ENCODE results near the gene RRM1. TPM values are rescaled to one million over a fixed set of nuclear protein-coding genes. Genes with fewer than 3 reads are reported as not detected.

The RRM1 gene
- total RNA-seq, 2 donors from 2014 or later, result 79.2 to 102 TPM

DNA sequence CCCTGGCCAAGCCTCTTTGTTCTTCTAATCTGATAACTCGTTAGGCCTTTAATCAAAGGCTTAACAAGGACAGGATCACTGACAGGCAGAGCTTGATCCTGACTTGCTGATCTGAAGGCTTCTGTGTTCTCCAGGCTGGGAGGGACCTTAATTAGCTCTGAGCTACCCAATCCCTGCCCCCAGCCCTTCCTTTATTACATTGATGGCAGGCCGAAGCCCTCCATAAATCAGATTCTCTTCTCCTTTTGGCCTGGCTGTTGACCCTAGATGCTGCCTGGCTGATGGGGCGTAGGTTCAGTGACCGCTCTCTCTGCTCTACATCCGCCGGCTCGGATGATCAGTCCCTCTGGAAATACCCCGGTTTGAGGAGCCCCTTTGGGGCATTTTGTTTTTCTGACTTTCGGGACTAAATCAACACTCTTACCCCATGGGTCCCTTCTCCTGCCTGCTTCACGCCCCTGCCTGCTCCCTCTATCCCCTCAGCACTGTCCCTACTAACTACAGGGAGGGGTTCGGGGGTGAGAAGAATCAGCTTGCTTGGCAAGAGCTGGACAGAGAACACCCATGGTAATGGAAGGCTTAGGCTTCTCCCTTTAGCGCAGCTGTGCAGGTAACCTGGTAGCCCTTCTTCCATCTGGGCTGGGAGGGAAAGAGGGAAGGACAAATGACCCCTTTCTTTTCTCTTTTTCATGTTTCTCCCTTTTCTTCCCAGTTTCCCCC is 10.0 kb upstream of the RRM1 start:
- Histone ChIP-seq H3K36me3 (ENCODE audit: control insufficient read depth, insufficient read depth, low read length) (peaks cover 12% of the 10 kb centered on the region), H3K27me3 (ENCODE audit: control insufficient read depth, insufficient read depth, low read length, poor library complexity, severe bottlenecking) (peaks cover 16% of the 10 kb centered on the region), H3K27ac (ENCODE audit: low read depth, low read length) (no peak overlapping the region), H3K4me3 (ENCODE audit: low read length) (no peak overlapping the region), H3K9ac (ENCODE audit: extremely low read depth, low read length, poor library complexity, severe bottlenecking) (no peak overlapping the region), H3K4me1 (ENCODE audit: control insufficient read depth, insufficient read depth, low read length) (peaks cover 9% of the 10 kb centered on the region), H3K9me3 (ENCODE audit: control insufficient read depth, low read length) (no peaks in the 10 kb centered on the region)
- no peaks in the 10 kb centered on the region for H3K9me3 Mint-ChIP-seq
- H3K4me1 Mint-ChIP-seq, result peaks cover 16% of the 10 kb centered on the region
- H3K27ac Mint-ChIP-seq, result no peak overlapping the region
- H3K4me3 Mint-ChIP-seq, result no peak overlapping the region
- WGBS, 2 experiments (ENCODE audit: insufficient coverage in 1 of 2, insufficient read length in 1 of 2), result 86 to 93% methylated on average over 5 to 12 of the region's 12 CpGs
- peaks cover 4% of the 10 kb centered on the region for H3K27me3 Mint-ChIP-seq (ENCODE audit: insufficient read depth)
- no peaks in the 10 kb centered on the region for H3K36me3 Mint-ChIP-seq (ENCODE audit: low read depth)
- DNase-seq, result peak; percentile 43
- TF ChIP-seq, protein P1, sequence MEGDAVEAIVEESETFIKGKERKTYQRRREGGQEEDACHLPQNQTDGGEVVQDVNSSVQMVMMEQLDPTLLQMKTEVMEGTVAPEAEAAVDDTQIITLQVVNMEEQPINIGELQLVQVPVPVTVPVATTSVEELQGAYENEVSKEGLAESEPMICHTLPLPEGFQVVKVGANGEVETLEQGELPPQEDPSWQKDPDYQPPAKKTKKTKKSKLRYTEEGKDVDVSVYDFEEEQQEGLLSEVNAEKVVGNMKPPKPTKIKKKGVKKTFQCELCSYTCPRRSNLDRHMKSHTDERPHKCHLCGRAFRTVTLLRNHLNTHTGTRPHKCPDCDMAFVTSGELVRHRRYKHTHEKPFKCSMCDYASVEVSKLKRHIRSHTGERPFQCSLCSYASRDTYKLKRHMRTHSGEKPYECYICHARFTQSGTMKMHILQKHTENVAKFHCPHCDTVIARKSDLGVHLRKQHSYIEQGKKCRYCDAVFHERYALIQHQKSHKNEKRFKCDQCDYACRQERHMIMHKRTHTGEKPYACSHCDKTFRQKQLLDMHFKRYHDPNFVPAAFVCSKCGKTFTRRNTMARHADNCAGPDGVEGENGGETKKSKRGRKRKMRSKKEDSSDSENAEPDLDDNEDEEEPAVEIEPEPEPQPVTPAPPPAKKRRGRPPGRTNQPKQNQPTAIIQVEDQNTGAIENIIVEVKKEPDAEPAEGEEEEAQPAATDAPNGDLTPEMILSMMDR (conservative IDR thresholded peaks at IDR 0.05), result no peak

DNA sequence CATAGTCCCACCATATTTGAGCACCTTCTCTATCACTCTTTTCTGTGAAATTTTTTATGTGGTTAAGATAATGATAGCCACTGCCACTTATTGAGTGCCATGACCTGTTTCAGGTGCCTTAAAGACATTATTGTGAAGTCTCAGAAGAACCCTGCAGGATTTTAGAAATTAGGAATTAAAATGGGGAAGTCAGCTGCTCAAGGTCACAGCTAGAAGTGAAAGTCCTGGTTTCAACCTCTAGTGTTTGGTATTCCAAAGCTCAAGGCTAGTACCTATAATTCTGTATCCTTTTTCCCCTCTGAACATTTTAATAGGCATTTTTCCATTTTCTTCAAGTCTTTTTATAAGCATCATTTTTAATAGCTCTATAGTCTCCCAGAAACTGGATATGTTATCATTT is 9.0 kb upstream of the RRM1 start:
- DNase-seq, result no peak
- Mint-ChIP-seq H3K9me3 (no peaks in the 10 kb centered on the region), H3K36me3 (ENCODE audit: low read depth) (no peaks in the 10 kb centered on the region), H3K27ac (no peak overlapping the region), H3K4me3 (no peak overlapping the region), H3K27me3 (ENCODE audit: insufficient read depth) (peaks cover 4% of the 10 kb centered on the region), H3K4me1 (peaks cover 16% of the 10 kb centered on the region)
- peaks cover 12% of the 10 kb centered on the region for H3K36me3 ChIP-seq (ENCODE audit: control insufficient read depth, insufficient read depth, low read length)
- no peak overlapping the region for H3K9ac ChIP-seq (ENCODE audit: extremely low read depth, low read length, poor library complexity, severe bottlenecking)
- H3K27me3 ChIP-seq (ENCODE audit: control insufficient read depth, insufficient read depth, low read length, poor library complexity, severe bottlenecking), result peaks cover 16% of the 10 kb centered on the region
- H3K9me3 ChIP-seq (ENCODE audit: control insufficient read depth, low read length), result no peaks in the 10 kb centered on the region
- H3K4me3 ChIP-seq (ENCODE audit: low read length), result no peak overlapping the region
- TF ChIP-seq, protein P1 (conservative IDR thresholded peaks at IDR 0.05), result no peak
- H3K4me1 ChIP-seq (ENCODE audit: control insufficient read depth, insufficient read depth, low read length), result peaks cover 9% of the 10 kb centered on the region
- no peak overlapping the region for H3K27ac ChIP-seq (ENCODE audit: low read depth, low read length)

DNA sequence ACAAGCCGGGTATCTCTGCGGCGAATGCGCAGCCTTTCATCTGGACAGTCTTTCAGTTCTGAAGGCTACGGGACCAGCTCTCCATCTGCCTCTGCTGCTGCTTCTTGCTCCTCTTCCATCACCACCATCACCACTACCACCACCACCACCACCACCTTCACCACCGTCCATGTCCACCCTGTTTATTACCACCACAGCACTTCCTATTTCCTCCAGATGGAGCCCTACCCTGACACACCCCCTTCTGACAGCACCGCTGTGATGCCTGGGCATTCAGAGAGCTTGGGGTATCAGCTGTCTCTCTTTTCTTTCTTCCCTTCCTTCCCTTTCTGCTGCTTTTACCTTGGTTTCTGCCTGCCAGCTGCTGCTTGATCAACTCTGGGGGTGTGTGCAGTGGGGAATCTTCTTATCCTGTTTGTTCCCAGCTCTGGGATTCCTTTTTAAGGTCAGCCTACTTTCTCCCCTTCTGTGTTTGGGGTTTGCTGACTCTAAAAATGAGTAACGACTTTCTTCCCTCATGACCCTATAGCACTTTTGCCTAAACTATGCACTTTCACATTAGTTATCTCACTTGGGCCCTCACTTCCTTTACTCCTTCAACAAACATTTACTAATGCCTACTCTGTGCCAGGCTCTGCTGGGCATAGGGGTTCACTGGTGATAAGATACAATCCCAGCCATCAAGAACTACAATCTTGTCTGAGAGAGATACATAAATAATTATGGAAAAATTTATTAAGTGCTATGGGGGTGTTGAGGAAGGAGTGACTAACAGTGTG is 7.8 kb upstream of the RRM1 start:
- Histone ChIP-seq H3K36me3 (ENCODE audit: control insufficient read depth, insufficient read depth, low read length) (peaks cover 12% of the 10 kb centered on the region), H3K4me3 (ENCODE audit: low read length) (no peak overlapping the region), H3K27me3 (ENCODE audit: control insufficient read depth, insufficient read depth, low read length, poor library complexity, severe bottlenecking) (peaks cover 16% of the 10 kb centered on the region), H3K9me3 (ENCODE audit: control insufficient read depth, low read length) (no peaks in the 10 kb centered on the region), H3K4me1 (ENCODE audit: control insufficient read depth, insufficient read depth, low read length) (peaks cover 9% of the 10 kb centered on the region), H3K9ac (ENCODE audit: extremely low read depth, low read length, poor library complexity, severe bottlenecking) (no peak overlapping the region), H3K27ac (ENCODE audit: low read depth, low read length) (no peak overlapping the region)
- H3K27ac Mint-ChIP-seq, result no peak overlapping the region
- TF ChIP-seq, protein P1 (conservative IDR thresholded peaks at IDR 0.05), result no peak
- 88 to 93% methylated on average over 2 to 8 of the region's 8 CpGs for whole genome bisulfite sequencing, 2 experiments (ENCODE audit: insufficient coverage in 1 of 2, insufficient read length in 1 of 2)
- H3K4me3 Mint-ChIP-seq, result no peak overlapping the region
- no peaks in the 10 kb centered on the region for H3K36me3 Mint-ChIP-seq (ENCODE audit: low read depth)
- peaks cover 16% of the 10 kb centered on the region for H3K4me1 Mint-ChIP-seq
- peaks cover 4% of the 10 kb centered on the region for H3K27me3 Mint-ChIP-seq (ENCODE audit: insufficient read depth)
- DNase-seq, result no peak
- H3K9me3 Mint-ChIP-seq, result no peaks in the 10 kb centered on the region

Measured in endodermal cell (in vitro differentiated cells).